Neural cell (in vitro differentiated cells): ENCODE data around the gene CNTNAP5. TPM values are rescaled to one million over a fixed set of nuclear protein-coding genes. Genes with fewer than 3 reads are reported as not detected.

ENCODE experiments used
- H2AFZ ChIP-seq: fragments of 200-600, 300-800 bp; sonication (generic), shearing (Covaris generic); 2 replicates; pipeline ENCODE4 v1.6.0; 2014; ENCODE audit warnings: low read depth, mild to moderate bottlenecking, antibody characterized with exemption, low read length, moderate library complexity
- H3F3A ChIP-seq: fragments of 200-600 bp; shearing (Covaris generic); 2 replicates; pipeline ENCODE4 v1.6.1; 2016; ENCODE audit warnings: mild to moderate bottlenecking, moderate library complexity, mixed read lengths, antibody characterized with exemption, low read length; ENCODE audit not compliant: insufficient read depth, poor library complexity, severe bottlenecking
- H3K27ac ChIP-seq: fragments of 200-600, 300-800 bp; sonication (generic), shearing (Covaris generic); 2 replicates; pipeline ENCODE4 v1.5.1; 2014; ENCODE audit warnings: mild to moderate bottlenecking, low read length, moderate library complexity
- H3K27me3 ChIP-seq: fragments of 300-800, 200-600 bp; sonication (generic), shearing (Covaris generic); 2 replicates; pipeline ENCODE4 v1.6.0; 2014; ENCODE audit warnings: mild to moderate bottlenecking, low read depth, low read length, moderate library complexity; ENCODE audit not compliant: insufficient read depth
- H3K36me3 ChIP-seq: fragments of 300-800, 200-600 bp; sonication (generic), shearing (Covaris generic); 2 replicates; pipeline ENCODE4 v1.5.1; 2014; ENCODE audit warnings: mild to moderate bottlenecking, antibody characterized with exemption, low read length, moderate library complexity; ENCODE audit not compliant: insufficient read depth
- H3K4me2 ChIP-seq: fragments of 300-800, 200-600 bp; sonication (generic), shearing (Covaris generic); 2 replicates; pipeline ENCODE4 v1.6.0; 2014; ENCODE audit warnings: mild to moderate bottlenecking, low read length
- H3K4me3 ChIP-seq: fragments of 300-800, 200-600 bp; sonication (generic), shearing (Covaris generic); 2 replicates; pipeline ENCODE4 v1.5.1; 2014; ENCODE audit warnings: mild to moderate bottlenecking, low read length, moderate library complexity
- H3K79me2 ChIP-seq: fragments of 200-600 bp; shearing (Covaris generic); replicated peaks from 2 replicates; pipeline ENCODE4 v1.6.0; 2014; ENCODE audit warnings: mild to moderate bottlenecking, low read length, moderate library complexity; ENCODE audit not compliant: insufficient read depth
- H3K9ac ChIP-seq: fragments of 300-800, 200-600 bp; sonication (generic), shearing (Covaris generic); 2 replicates; pipeline ENCODE4 v1.6.1; 2016; ENCODE audit warnings: mild to moderate bottlenecking, low read length, mixed read lengths
- H3K9me2 ChIP-seq: fragments of 200-600 bp; shearing (Covaris generic); 2 replicates; pipeline ENCODE4 v1.6.1; 2016; ENCODE audit warnings: mild to moderate bottlenecking, low read length, mixed read lengths; ENCODE audit not compliant: insufficient read depth
- H3K9me3 ChIP-seq: fragments of 200-600, 300-800 bp; sonication (generic), shearing (Covaris generic); 2 replicates; pipeline ENCODE4 v1.6.1; 2016; ENCODE audit warnings: mild to moderate bottlenecking, mixed run types, low read length, moderate library complexity, mixed read lengths
- H4K20me1 ChIP-seq: fragments of 200-600 bp; shearing (Covaris generic); 2 replicates; pipeline ENCODE4 v1.6.1; 2016; ENCODE audit warnings: mild to moderate bottlenecking, mixed run types; ENCODE audit not compliant: insufficient read depth
- EP300 ChIP-seq: fragments of 450-650 bp; conservative IDR thresholded peaks from 2 replicates; pipeline ENCODE4 v1.6.1; 2014; ENCODE audit warnings: antibody characterized with exemption, mild to moderate bottlenecking, moderate library complexity; ENCODE audit not compliant: poor library complexity, severe bottlenecking
- EZH2 ChIP-seq: fragments of 200-600, 300-800 bp; shearing (Covaris generic), sonication (generic); IDR thresholded peaks from 2 replicates; pipeline ENCODE4 v1.6.1; 2014; ENCODE audit warnings: antibody characterized with exemption, low read length, borderline replicate concordance, mild to moderate bottlenecking; ENCODE audit not compliant: insufficient read depth, poor library complexity, severe bottlenecking
- MXI1 ChIP-seq: fragments of 450-650 bp; conservative IDR thresholded peaks from 2 replicates; pipeline ENCODE4 v1.6.1; 2014; ENCODE audit warnings: antibody characterized with exemption, mild to moderate bottlenecking; ENCODE audit not compliant: poor library complexity, severe bottlenecking
- RAD21 ChIP-seq: fragments of 450-650 bp; conservative IDR thresholded peaks from 2 replicates; pipeline ENCODE4 v1.6.1; 2014; ENCODE audit warnings: antibody characterized with exemption, mild to moderate bottlenecking, moderate library complexity
- SMC3 ChIP-seq: fragments of 450-650 bp; conservative IDR thresholded peaks from 2 replicates; pipeline ENCODE4 v1.6.1; 2014; ENCODE audit warnings: antibody characterized with exemption, mild to moderate bottlenecking, moderate library complexity; ENCODE audit not compliant: poor library complexity
- TAF1 ChIP-seq: IDR thresholded peaks from 2 replicates; pipeline ENCODE4 v1.6.1; 2012; ENCODE audit warnings: low read depth
- polyA plus RNA-seq: library from polyadenylated mRNA; depleted of rRNA; stranded (reverse); fragments of >200 nt; gene quantifications from 2 replicates; pipeline ENCODE4 v1.2.3, GENCODE V29; 2014
- TF ChIP-seq, protein P1 (sequence below): IDR thresholded peaks from 2 replicates; pipeline ENCODE4 v1.6.1; 2012; ENCODE audit warnings: borderline replicate concordance
- TF ChIP-seq, protein P2 (sequence below): fragments of 450-650 bp; IDR thresholded peaks from 2 replicates; pipeline ENCODE4 v1.5.1; 2014; ENCODE audit warnings: antibody characterized with exemption, mild to moderate bottlenecking, moderate library complexity; ENCODE audit not compliant: poor library complexity, severe bottlenecking

The CNTNAP5 gene
- polyA plus RNA-seq, 1 donor from 2014 or later = 19.3 TPM

DNA sequence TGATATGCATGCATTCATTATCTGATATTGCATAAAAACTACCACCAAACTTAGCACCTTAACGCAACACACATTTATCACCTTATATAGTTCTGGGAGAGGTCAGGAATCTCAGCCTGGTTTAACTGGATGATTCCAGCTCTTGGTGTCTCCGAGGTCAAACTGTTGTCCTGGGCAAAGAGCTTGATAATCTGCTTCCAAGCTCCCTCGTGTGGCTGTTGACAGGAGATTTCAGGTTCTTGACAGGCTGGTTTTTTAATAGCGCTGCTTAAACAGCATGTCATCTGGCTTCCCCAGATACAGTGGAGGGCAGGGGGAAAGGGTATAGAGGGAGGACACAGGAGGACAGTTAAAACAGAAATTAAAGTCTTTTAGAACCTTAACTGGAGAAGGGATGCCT, 785.0 kb downstream of the CNTNAP5 start:
- no peaks in the 10 kb centered on the region for H4K20me1 ChIP-seq
- no peak overlapping the region for H3K4me3 ChIP-seq
- no peaks in the 10 kb centered on the region for H3K9me2 ChIP-seq
- H3F3A ChIP-seq = no peaks in the 10 kb centered on the region
- H3K79me2 ChIP-seq = no peaks in the 10 kb centered on the region
- H3K9ac ChIP-seq = no peak overlapping the region
- no peak overlapping the region for H3K27ac ChIP-seq
- H3K27me3 ChIP-seq = no peaks in the 10 kb centered on the region
- no peak overlapping the region for H2AFZ ChIP-seq
- H3K4me2 ChIP-seq = no peak overlapping the region
- no peaks in the 10 kb centered on the region for H3K9me3 ChIP-seq
- TF ChIP-seq EZH2 = no peak
- TF ChIP-seq, protein P1, sequence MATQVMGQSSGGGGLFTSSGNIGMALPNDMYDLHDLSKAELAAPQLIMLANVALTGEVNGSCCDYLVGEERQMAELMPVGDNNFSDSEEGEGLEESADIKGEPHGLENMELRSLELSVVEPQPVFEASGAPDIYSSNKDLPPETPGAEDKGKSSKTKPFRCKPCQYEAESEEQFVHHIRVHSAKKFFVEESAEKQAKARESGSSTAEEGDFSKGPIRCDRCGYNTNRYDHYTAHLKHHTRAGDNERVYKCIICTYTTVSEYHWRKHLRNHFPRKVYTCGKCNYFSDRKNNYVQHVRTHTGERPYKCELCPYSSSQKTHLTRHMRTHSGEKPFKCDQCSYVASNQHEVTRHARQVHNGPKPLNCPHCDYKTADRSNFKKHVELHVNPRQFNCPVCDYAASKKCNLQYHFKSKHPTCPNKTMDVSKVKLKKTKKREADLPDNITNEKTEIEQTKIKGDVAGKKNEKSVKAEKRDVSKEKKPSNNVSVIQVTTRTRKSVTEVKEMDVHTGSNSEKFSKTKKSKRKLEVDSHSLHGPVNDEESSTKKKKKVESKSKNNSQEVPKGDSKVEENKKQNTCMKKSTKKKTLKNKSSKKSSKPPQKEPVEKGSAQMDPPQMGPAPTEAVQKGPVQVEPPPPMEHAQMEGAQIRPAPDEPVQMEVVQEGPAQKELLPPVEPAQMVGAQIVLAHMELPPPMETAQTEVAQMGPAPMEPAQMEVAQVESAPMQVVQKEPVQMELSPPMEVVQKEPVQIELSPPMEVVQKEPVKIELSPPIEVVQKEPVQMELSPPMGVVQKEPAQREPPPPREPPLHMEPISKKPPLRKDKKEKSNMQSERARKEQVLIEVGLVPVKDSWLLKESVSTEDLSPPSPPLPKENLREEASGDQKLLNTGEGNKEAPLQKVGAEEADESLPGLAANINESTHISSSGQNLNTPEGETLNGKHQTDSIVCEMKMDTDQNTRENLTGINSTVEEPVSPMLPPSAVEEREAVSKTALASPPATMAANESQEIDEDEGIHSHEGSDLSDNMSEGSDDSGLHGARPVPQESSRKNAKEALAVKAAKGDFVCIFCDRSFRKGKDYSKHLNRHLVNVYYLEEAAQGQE = no peak
- TF ChIP-seq MXI1 = no peak
- TF ChIP-seq TAF1 = no peak
- TF ChIP-seq SMC3 = peak; percentile 71
- TF ChIP-seq, protein P2, sequence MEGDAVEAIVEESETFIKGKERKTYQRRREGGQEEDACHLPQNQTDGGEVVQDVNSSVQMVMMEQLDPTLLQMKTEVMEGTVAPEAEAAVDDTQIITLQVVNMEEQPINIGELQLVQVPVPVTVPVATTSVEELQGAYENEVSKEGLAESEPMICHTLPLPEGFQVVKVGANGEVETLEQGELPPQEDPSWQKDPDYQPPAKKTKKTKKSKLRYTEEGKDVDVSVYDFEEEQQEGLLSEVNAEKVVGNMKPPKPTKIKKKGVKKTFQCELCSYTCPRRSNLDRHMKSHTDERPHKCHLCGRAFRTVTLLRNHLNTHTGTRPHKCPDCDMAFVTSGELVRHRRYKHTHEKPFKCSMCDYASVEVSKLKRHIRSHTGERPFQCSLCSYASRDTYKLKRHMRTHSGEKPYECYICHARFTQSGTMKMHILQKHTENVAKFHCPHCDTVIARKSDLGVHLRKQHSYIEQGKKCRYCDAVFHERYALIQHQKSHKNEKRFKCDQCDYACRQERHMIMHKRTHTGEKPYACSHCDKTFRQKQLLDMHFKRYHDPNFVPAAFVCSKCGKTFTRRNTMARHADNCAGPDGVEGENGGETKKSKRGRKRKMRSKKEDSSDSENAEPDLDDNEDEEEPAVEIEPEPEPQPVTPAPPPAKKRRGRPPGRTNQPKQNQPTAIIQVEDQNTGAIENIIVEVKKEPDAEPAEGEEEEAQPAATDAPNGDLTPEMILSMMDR = peak; percentile 65
- TF ChIP-seq EP300 = no peak
- TF ChIP-seq RAD21 = peak; percentile 71
- H3K36me3 ChIP-seq = no peaks in the 10 kb centered on the region

DNA sequence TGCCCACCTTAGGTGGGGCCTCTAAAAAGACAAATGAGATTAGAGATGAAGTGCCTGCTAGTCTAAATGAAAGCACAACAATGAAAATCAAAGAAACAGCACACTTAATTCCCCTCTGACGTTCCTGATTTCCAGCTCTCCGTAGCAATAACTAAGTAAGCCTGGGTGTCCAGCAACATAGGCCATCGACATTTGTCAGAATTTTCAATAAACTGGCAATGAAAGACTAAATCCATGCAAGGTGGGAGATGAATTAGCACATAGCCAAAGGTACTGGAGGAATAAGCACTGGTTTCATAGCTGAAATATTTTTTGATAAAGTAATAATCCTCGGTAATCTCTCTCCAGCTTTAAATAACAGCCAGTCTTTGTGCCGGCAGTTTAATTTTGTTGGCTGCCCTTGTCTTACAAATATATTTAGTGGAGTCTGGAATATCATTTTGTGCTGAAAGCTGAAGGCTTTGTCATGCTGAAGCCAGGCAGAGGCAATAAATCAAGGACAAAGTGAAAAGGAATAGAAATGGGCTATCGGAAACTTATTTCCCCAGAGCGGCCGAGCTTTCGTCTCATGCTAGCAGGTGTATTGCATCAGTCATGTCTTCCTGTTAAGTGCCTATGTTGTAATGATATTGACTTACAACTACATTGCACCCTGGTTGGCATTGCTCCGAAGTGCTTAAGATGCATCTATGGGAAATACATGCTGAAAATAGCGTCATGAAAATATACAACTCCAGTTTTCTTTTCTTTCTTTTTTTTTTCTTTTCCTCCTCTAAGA, 790.1 kb downstream of the CNTNAP5 start:
- no peaks in the 10 kb centered on the region for H3K36me3 ChIP-seq
- no peak overlapping the region for H3K27ac ChIP-seq
- no peak overlapping the region for H2AFZ ChIP-seq
- H3K4me3 ChIP-seq = no peak overlapping the region
- no peaks in the 10 kb centered on the region for H3K9me3 ChIP-seq
- H4K20me1 ChIP-seq = no peaks in the 10 kb centered on the region
- no peaks in the 10 kb centered on the region for H3K9me2 ChIP-seq
- H3K27me3 ChIP-seq = no peaks in the 10 kb centered on the region
- no peak overlapping the region for H3K9ac ChIP-seq
- H3F3A ChIP-seq = no peaks in the 10 kb centered on the region
- TF ChIP-seq RAD21 (no peak), EP300 (no peak), SMC3 (no peak), TAF1 (no peak), MXI1 (no peak)
- TF ChIP-seq, protein P2 = no peak
- TF ChIP-seq, protein P1 = no peak
- H3K4me2 ChIP-seq = no peak overlapping the region
- H3K79me2 ChIP-seq = no peaks in the 10 kb centered on the region
